Nephron progenitor cell (in vitro differentiated cells): Measurements from ENCODE around the gene CNOT6.
"Not testable (repeated sequence)": the region's sequence is repeated elsewhere in the genome, so short reads cannot be mapped to it uniquely, and the experiment has no call there.

Experiments used
- DNase-seq: peaks from one replicate; pipeline ENCODE4 v3.0.0; 2021
- H3K27ac Mint-ChIP-seq: 2 replicates; pipeline ENCODE4 v1.8.0; 2021; ENCODE audit warnings: mild to moderate bottlenecking, moderate library complexity, mixed read lengths
- H3K27me3 Mint-ChIP-seq: 2 replicates; pipeline ENCODE4 v1.8.0; 2021; ENCODE audit warnings: mild to moderate bottlenecking, low read depth, mixed read lengths; ENCODE audit not compliant: poor library complexity
- H3K36me3 Mint-ChIP-seq: 2 replicates; pipeline ENCODE4 v1.8.0; 2021; ENCODE audit warnings: low read depth, mixed read lengths
- H3K4me1 Mint-ChIP-seq: 2 replicates; pipeline ENCODE4 v1.8.0; 2021; ENCODE audit warnings: mixed read lengths
- H3K4me3 Mint-ChIP-seq: 2 replicates; pipeline ENCODE4 v1.8.0; 2021; ENCODE audit warnings: mild to moderate bottlenecking, moderate library complexity, mixed read lengths
- H3K9me3 Mint-ChIP-seq: 2 replicates; pipeline ENCODE4 v1.8.0; 2021; ENCODE audit warnings: mild to moderate bottlenecking, moderate library complexity, mixed read lengths
- CTCF ChIP-seq: fragments of 200-600 bp; sonication (generic); IDR thresholded peaks from 2 replicates; pipeline ENCODE4 v1.5.0; 2021; ENCODE audit warnings: antibody characterized with exemption

The CNOT6 gene

GRCh38 chr5:180494060-180494509 is at the start of gene CNOT6:
TSS of gene CNOT6 (plus strand) at chr5:180494379. CDS start at chr5:180529277, 34,898 bp downstream.
- DNase-seq = peak; percentile 95
- TF ChIP-seq CTCF = no peak
- H3K36me3 Mint-ChIP-seq = peaks cover 17% of the 10 kb centered on the region
- no peaks in the 10 kb centered on the region for H3K27me3 Mint-ChIP-seq
- peaks cover 11% of the 10 kb centered on the region for H3K9me3 Mint-ChIP-seq
- peak within 1 kb of the TSS; percentile 89 for H3K4me3 Mint-ChIP-seq
- peaks cover 53% of the 10 kb centered on the region for H3K4me1 Mint-ChIP-seq
- H3K27ac Mint-ChIP-seq = peak within 1 kb of the TSS; percentile 95

- no peaks in the 10 kb centered on the region for H3K4me1 Mint-ChIP-seq
- H3K27ac Mint-ChIP-seq = no peak overlapping the region
- peaks cover 16% of the 10 kb centered on the region for H3K27me3 Mint-ChIP-seq
- peaks cover 39% of the 10 kb centered on the region for H3K9me3 Mint-ChIP-seq
- TF ChIP-seq CTCF = no peak
- no peak overlapping the region for H3K4me3 Mint-ChIP-seq
- DNase-seq = no peak
- H3K36me3 Mint-ChIP-seq = peaks cover 9% of the 10 kb centered on the region
Observed at GRCh38 chr5:180454752-180455151, 39.4 kb upstream of the CNOT6 start.

GRCh38 chr5:180455872-180456271 is 38.3 kb upstream of the CNOT6 start:
- no peak for DNase-seq
- Mint-ChIP-seq H3K36me3 (peaks cover 9% of the 10 kb centered on the region), H3K4me1 (no peaks in the 10 kb centered on the region), H3K9me3 (peaks cover 50% of the 10 kb centered on the region), H3K4me3 (no peak overlapping the region), H3K27ac (no peak overlapping the region), H3K27me3 (peaks cover 20% of the 10 kb centered on the region)
- no peak for TF ChIP-seq CTCF

GRCh38 chr5:180456792-180457191 is 37.4 kb upstream of the CNOT6 start:
- peaks cover 53% of the 10 kb centered on the region for H3K9me3 Mint-ChIP-seq
- no peak overlapping the region for H3K4me3 Mint-ChIP-seq
- no peak for TF ChIP-seq CTCF
- H3K27me3 Mint-ChIP-seq = peaks cover 22% of the 10 kb centered on the region
- H3K27ac Mint-ChIP-seq = no peak overlapping the region
- DNase-seq = no peak
- no peaks in the 10 kb centered on the region for H3K4me1 Mint-ChIP-seq
- peaks cover 9% of the 10 kb centered on the region for H3K36me3 Mint-ChIP-seq

GRCh38 chr5:180458852-180459673 is 35.1 kb upstream of the CNOT6 start:
- peaks cover 12% of the 10 kb centered on the region for H3K27me3 Mint-ChIP-seq
- H3K4me1 Mint-ChIP-seq, H3K36me3 Mint-ChIP-seq, H3K27ac Mint-ChIP-seq, H3K4me3 Mint-ChIP-seq, DNase-seq: not testable (repeated sequence)
- H3K9me3 Mint-ChIP-seq = peaks cover 50% of the 10 kb centered on the region

- H3K27ac Mint-ChIP-seq, H3K36me3 Mint-ChIP-seq, H3K27me3 Mint-ChIP-seq, H3K4me3 Mint-ChIP-seq, DNase-seq, H3K4me1 Mint-ChIP-seq: not testable (repeated sequence)
- peaks cover 50% of the 10 kb centered on the region for H3K9me3 Mint-ChIP-seq
Observed at GRCh38 chr5:180459674-180460142, 34.5 kb upstream of the CNOT6 start.

- DNase-seq = no peak
- Mint-ChIP-seq H3K4me1 (no peaks in the 10 kb centered on the region), H3K4me3 (no peak overlapping the region), H3K9me3 (peaks cover 50% of the 10 kb centered on the region), H3K27ac (no peak overlapping the region), H3K36me3 (peaks cover 9% of the 10 kb centered on the region), H3K27me3 (peaks cover 9% of the 10 kb centered on the region)
- no peak for TF ChIP-seq CTCF
Observed at GRCh38 chr5:180460834-180461233, 33.3 kb upstream of the CNOT6 start.
